Activated CD4-positive, alpha-beta T cell treated with anti-CD3 and anti-CD28 coated beads for 36 hours (primary cell): Measurements from ENCODE around the gene PPARG. TPM values are rescaled to one million over a fixed set of nuclear protein-coding genes. Genes with fewer than 3 reads are reported as not detected.

ENCODE experiments used
- ATAC-seq: fragments of 200-7000 bp; cut with Tn5 transposase; one replicate; pipeline ENCODE4 v1.10.0; 2021; ENCODE audit warnings: mild to moderate bottlenecking, moderate library complexity
- CTCF ChIA-PET: fragments of 350-600 bp; sonication (Branson Sonifier 250); formaldehyde crosslinking; loops from one replicate; lab custom pipeline; 2021; ENCODE audit warnings: antibody characterized with exemption; lab: Charles Lee
- POLR2A ChIA-PET: fragments of 350-600 bp; sonication (Branson Sonifier 250); formaldehyde crosslinking; loops from one replicate; lab custom pipeline; 2021; ENCODE audit warnings: antibody characterized with exemption, inconsistent platforms; lab: Charles Lee
- DNase-seq: peaks from one replicate; pipeline ENCODE4 v3.0.0-alpha.2; 2020
- H3K27ac Mint-ChIP-seq: one replicate; pipeline ENCODE4 v1.8.0; 2021; ENCODE audit warnings: mixed read lengths
- H3K27me3 Mint-ChIP-seq: one replicate; pipeline ENCODE4 v1.8.0; 2021; ENCODE audit warnings: mixed read lengths
- H3K36me3 Mint-ChIP-seq: one replicate; pipeline ENCODE4 v1.8.0; 2021; ENCODE audit warnings: low read depth, mixed read lengths
- H3K4me1 Mint-ChIP-seq: one replicate; pipeline ENCODE4 v1.8.0; 2021; ENCODE audit warnings: mixed read lengths
- H3K4me3 Mint-ChIP-seq: one replicate; pipeline ENCODE4 v1.8.0; 2021; ENCODE audit warnings: mild to moderate bottlenecking, moderate library complexity, mixed read lengths
- H3K9me3 Mint-ChIP-seq: one replicate; pipeline ENCODE4 v1.8.0; 2021; ENCODE audit warnings: low read depth, mixed read lengths
- intact Hi-C, 2 experiments: fragments of 100-400 bp; cut with DNase I in 1 of 2; cut with micrococcal nuclease in 1 of 2; formaldehyde crosslinking; loops; one replicate each; pipeline versions ENCODE4 v1.14.2 to v1.15.1; 2022 to 2024; cut with DNase I, micrococcal nuclease
- total RNA-seq, 2 experiments: library from RNA; stranded (reverse); gene quantifications; one replicate each; pipeline ENCODE4 v1.2.3, GENCODE V29; 2021

Gene PPARG
- total RNA-seq, 2 experiments from 2014 or later: 1.1 TPM

DNA sequence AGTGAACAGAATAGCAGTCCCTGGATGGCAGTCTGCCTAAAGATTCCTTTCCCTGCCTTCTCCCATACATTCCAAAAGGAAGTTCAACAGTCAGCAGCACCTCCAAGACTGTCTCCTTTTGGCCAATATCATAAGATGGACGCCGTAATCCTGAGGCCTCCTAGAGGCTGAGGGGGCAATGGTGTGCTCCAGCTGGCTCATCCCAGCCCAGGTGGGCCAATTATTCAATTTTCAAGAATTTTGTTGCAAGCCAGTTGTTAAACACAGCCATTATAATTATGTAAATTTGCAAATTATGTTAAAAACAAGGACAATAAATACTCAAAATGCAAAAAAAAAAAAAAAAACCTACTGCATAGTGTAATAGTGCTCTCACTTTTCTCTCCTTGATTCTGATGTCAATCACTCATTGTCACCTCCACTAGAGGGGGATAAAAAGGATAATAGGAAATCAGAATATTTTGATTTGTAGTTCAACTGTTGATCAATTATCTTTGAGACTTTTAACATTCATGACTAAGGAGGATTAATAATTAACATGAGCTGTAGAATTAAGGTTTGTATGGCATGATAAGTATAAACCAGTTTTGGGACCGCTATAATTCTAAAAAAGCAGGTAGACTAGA, 40.1 kb downstream of the PPARG start:
- H3K36me3 Mint-ChIP-seq: no peaks in the 10 kb centered on the region
- H3K9me3 Mint-ChIP-seq: no peaks in the 10 kb centered on the region
- POLR2A ChIA-PET: no interaction called here
- no peak for ATAC-seq
- CTCF ChIA-PET: interaction anchor here (0.7 kb wide), 1 partner anchor 29 kb away, joined by 5 read pairs; no protein-coding TSS in a partner anchor
- no peak for DNase-seq
- peaks cover 9% of the 10 kb centered on the region for H3K27me3 Mint-ChIP-seq
- H3K27ac Mint-ChIP-seq: no peak overlapping the region
- no peak overlapping the region for H3K4me3 Mint-ChIP-seq
- H3K4me1 Mint-ChIP-seq: peaks cover 2% of the 10 kb centered on the region
- intact Hi-C loops: loop anchor here in 1 of 2 experiments (5.0 kb wide), 1 partner anchor 192 kb away; no protein-coding TSS in a partner anchor

DNA sequence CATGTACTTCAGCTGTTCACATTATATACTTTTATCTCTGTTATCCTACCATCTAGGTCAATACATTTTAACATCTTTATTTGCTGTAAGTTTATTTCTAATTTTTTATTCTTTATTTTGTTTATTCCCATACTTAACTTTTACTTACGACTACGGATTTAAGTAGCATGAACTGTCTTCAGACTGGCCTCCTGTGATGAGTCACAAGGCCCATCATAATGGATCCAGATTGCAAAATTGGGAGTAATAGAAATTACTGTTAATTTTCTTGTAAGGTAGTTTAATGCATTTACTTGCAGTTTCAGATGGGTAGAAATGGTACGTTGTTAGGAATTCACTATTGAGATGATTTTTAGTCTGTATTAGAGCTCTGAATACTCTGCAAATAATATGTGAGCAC, 45.9 kb downstream of the PPARG start:
- ATAC-seq: no peak
- CTCF ChIA-PET: no interaction called here
- no peaks in the 10 kb centered on the region for H3K9me3 Mint-ChIP-seq

DNA sequence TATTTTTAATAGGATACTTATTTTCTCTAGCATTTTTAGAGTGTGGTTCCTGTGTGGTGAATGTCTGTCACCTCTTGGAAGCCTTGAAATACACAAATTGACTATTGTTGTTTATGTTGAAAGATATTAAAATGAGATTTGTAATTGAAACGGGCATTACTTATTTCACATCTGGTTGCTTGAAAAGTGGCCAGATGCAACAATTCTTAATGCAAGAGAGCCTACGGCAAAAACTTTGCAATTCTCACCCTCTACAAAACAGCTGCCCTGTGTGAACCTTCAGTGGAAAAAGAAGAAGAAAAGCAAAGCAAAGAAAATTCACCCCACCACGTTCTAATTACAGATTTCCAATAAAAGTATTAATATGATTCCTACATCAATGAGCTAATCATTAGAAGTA, 46.6 kb downstream of the PPARG start:
- no peak for ATAC-seq
- H3K36me3 Mint-ChIP-seq: no peaks in the 10 kb centered on the region
- no peak overlapping the region for H3K4me3 Mint-ChIP-seq
- peaks cover 19% of the 10 kb centered on the region for H3K4me1 Mint-ChIP-seq
- ChIA-PET POLR2A (no interaction called here), CTCF (no interaction called here)
- no peak for DNase-seq
- intact Hi-C loops: no loop called here
- H3K27ac Mint-ChIP-seq: no peak overlapping the region
- H3K27me3 Mint-ChIP-seq: peaks cover 2% of the 10 kb centered on the region
- H3K9me3 Mint-ChIP-seq: no peaks in the 10 kb centered on the region

More for the DNA sequence above, 45.9 kb downstream of the PPARG start:
- Mint-ChIP-seq H3K27me3 (peaks cover 3% of the 10 kb centered on the region), H3K4me3 (no peak overlapping the region), H3K4me1 (peaks cover 19% of the 10 kb centered on the region), H3K27ac (no peak overlapping the region), H3K36me3 (no peaks in the 10 kb centered on the region)
- POLR2A ChIA-PET: no interaction called here
- intact Hi-C loops: no loop called here
- DNase-seq: no peak

DNA sequence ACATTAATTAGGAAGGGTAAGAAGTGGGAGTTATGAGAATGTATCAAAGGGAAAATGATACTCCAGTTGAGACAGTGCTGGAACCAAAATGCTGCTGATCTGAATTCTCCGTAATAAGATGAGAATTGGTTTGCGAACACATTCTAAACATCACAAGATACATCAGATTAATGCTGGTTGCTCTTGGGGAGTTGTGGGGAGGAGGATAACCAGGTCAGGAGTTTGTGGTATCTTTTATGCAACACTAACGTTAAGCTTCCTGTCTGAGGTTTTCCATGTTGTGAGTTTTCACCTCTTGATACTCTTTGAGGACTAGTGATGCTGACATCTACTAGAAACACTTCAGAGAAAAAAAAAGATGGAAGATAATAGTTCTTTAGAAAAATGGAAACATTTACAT, 47.2 kb downstream of the PPARG start:
- ChIA-PET POLR2A (no interaction called here), CTCF (interaction anchor here (0.7 to 0.9 kb wide), 3 partner anchors 9 to 127 kb away, joined by 3 to 4 read pairs (median 3); no protein-coding TSS in a partner anchor)
- Mint-ChIP-seq H3K4me3 (no peak overlapping the region), H3K27me3 (no peaks in the 10 kb centered on the region), H3K4me1 (peaks cover 19% of the 10 kb centered on the region), H3K9me3 (no peaks in the 10 kb centered on the region), H3K27ac (no peak overlapping the region), H3K36me3 (no peaks in the 10 kb centered on the region)
- DNase-seq (no peak), ATAC-seq (peak; percentile 49)
- intact Hi-C loops: no loop called here

DNA sequence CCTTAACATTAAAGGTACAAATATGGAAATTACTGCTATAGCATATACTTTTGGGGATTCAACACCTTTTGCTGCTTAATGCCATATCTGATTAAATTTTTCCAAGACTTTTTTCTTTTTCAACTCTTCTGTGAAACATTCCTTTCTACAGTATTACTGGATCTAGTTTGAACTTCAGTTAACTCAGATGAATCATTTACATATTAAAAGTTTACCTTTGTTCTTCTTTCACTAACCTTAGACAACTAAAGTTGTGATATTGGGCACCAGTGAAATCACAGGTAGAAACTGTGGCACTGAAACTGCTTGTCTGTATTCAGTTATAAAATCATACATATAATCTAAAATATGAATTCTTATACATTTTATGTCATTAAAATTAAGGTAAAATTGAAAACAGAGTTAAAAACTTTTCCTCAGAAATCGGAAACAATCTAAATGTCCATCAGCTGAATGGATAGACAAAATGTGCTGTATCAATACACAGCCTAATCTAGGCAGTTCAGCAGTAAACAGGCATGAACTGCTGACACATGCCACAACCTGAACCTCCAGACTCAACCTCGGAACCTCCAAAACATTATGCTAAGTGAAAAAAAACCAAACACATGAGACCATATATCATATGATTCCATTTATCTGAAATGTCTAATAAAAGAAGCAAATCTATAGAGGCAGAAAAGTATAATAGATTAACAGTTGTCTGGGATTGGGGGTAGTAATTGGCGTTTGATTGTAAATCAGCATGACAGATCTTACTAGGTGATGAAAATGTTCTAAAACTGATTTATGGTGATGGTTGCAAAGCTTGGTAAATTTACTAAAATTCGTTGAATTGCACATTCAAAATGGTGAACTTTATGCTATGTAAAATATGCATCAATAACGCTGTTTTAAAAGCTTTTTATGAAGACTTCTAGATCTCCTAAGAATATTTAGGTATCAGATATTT, 50.0 kb downstream of the PPARG start:
- Mint-ChIP-seq H3K27ac (no peak overlapping the region), H3K4me3 (no peak overlapping the region), H3K27me3 (peaks cover 4% of the 10 kb centered on the region), H3K4me1 (peaks cover 19% of the 10 kb centered on the region), H3K36me3 (no peaks in the 10 kb centered on the region), H3K9me3 (no peaks in the 10 kb centered on the region)
- ATAC-seq (no peak), DNase-seq (no peak)
- CTCF ChIA-PET: interaction anchor here (1.0 to 1.2 kb wide), 3 partner anchors 14 to 448 kb away, joined by 3 to 4 read pairs (median 3); no protein-coding TSS in a partner anchor
- POLR2A ChIA-PET: no interaction called here
- intact Hi-C loops: no loop called here

DNA sequence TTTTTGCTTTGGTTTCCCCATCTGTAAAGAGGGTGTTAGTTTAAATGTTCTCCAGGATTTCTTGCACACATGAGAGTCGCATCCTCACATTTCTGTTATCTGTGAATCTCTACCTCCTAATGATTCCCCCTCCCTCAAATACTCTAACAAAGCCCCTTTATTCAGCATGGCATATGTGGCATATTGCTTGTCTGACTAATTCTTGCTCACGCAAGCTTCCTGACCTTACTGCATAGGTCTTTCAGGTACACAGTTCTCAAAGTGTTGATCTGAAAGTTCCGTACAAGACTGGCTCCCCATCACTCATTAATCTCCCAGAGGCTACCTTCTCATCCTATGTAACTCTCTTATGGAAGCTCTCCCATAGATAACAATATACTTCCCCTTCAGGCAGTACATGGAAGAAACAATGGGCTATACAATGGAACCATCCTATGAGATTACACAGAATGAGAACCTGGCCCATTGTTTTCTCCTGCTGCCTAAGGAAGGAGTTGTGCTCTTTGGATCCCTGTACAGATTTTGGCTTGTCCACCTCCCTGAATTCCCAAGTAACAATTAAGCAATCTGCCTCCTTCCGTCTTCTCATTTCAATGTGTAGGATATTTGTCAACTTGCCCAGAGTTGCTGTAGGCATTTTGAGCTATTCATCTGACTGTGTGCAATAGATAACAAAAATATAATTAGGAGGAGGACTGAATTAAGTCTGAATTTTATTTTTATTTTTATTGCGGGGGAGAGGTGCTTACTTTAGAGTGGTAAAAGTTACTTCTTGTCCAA, 51.0 kb downstream of the PPARG start:
- Mint-ChIP-seq H3K4me1 (peaks cover 20% of the 10 kb centered on the region), H3K9me3 (no peaks in the 10 kb centered on the region), H3K4me3 (no peak overlapping the region), H3K27me3 (peaks cover 4% of the 10 kb centered on the region), H3K36me3 (no peaks in the 10 kb centered on the region), H3K27ac (no peak overlapping the region)
- DNase-seq: no peak
- POLR2A ChIA-PET: no interaction called here
- no peak for ATAC-seq
- CTCF ChIA-PET: interaction anchor here (0.8 kb wide), 1 partner anchor 197 kb away, joined by 3 read pairs; no protein-coding TSS in a partner anchor
- intact Hi-C loops: no loop called here

DNA sequence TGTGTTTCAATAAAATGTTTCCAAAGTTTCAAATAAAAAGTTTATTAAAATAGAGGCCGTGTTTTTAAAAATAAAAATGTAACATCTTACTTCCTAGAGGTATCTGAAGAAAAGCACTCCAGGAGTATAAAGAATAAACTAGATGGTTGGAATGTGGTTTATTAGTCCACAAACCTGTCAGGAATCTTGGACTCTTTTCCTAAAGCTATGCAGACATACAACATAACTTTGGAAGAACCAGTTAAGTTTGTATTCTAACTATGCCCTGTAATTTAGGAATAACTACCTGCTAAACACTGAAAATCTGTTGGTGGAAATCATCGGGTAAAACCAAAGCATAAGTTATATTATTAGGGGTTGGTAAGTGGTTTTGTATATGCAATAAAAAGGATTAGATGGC, 51.6 kb downstream of the PPARG start:
- CTCF ChIA-PET: interaction anchor here (0.8 kb wide), 1 partner anchor 198 kb away, joined by 3 read pairs; no protein-coding TSS in a partner anchor
- H3K9me3 Mint-ChIP-seq: no peaks in the 10 kb centered on the region
- peaks cover 4% of the 10 kb centered on the region for H3K27me3 Mint-ChIP-seq
- H3K4me3 Mint-ChIP-seq: no peak overlapping the region
- DNase-seq (no peak), ATAC-seq (no peak)
- intact Hi-C loops: no loop called here
- POLR2A ChIA-PET: no interaction called here
- H3K36me3 Mint-ChIP-seq: no peaks in the 10 kb centered on the region
- peaks cover 24% of the 10 kb centered on the region for H3K4me1 Mint-ChIP-seq
- H3K27ac Mint-ChIP-seq: no peak overlapping the region

DNA sequence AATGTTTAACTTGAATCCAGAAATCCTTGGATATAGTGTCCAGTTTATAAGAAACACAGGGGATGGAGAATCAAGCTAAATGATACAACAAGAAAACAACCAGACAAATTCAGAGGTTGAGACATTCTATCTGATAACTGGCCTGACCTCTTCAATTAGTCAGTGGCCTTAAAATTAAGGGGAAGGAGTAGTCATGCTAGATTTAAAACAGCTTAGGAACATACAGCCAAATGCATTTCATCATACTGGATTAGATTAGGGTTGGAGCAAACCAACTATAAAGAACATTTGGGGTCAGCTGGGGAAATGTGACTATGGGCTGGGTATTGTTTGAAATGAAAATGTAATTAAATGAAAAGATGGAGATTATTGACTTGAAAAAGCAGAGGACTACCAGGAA, 53.3 kb downstream of the PPARG start:
- CTCF ChIA-PET: interaction anchor here (0.5 kb wide), 1 partner anchor 310 kb away, joined by 3 read pairs; no protein-coding TSS in a partner anchor

DNA sequence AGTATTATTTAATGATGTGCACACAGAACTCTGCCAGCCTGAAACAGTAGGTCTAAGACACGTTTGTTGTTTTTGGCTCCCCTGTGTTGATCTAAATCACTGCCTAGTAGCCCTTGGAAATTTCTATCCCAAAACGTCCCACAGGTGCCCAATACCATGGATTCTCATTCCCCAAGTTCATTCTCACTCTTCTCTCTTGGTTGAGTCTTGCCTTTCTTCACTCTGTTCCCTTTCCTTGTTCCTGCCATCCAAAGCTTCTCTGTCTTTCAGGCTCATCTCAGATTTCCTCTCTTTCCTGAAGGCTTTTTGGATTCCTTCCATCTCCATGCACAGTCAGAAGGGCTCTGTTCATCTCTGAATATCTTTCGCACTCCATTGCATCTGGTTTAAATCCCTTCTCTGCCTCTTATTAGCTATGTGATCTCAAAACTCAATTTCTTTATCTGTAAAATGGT, 54.2 kb downstream of the PPARG start:
- Mint-ChIP-seq H3K9me3 (no peaks in the 10 kb centered on the region), H3K4me1 (peaks cover 14% of the 10 kb centered on the region), H3K27me3 (peaks cover 11% of the 10 kb centered on the region), H3K36me3 (no peaks in the 10 kb centered on the region), H3K27ac (no peak overlapping the region), H3K4me3 (no peak overlapping the region)
- intact Hi-C loops: no loop called here
- DNase-seq (no peak), ATAC-seq (no peak)
- CTCF ChIA-PET: no interaction called here
- POLR2A ChIA-PET: no interaction called here

More for the DNA sequence above, 53.3 kb downstream of the PPARG start:
- POLR2A ChIA-PET: no interaction called here
- Mint-ChIP-seq H3K36me3 (no peaks in the 10 kb centered on the region), H3K9me3 (no peaks in the 10 kb centered on the region), H3K4me1 (peaks cover 15% of the 10 kb centered on the region), H3K4me3 (no peak overlapping the region), H3K27me3 (peaks cover 5% of the 10 kb centered on the region), H3K27ac (no peak overlapping the region)
- no peak for ATAC-seq
- intact Hi-C loops: no loop called here
- no peak for DNase-seq

DNA sequence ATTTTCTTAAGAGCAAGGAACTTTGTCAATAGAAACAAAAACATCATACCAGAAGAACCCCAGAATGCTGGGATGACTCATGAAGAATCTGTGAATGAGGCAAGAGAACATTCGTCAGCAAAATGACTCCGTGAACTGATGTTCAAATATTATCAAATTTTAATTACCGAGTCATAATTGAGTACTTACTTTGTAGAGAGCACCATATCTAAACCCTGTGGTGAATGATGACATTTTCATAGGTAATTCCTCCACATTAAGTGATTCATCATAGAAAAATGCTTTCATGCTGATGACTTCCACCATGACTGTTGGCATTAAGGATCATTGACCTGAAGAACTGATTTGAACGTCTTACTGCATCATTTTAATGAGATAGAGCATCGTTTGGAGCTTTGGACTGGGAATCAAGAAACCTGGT, 56.3 kb downstream of the PPARG start:
- H3K9me3 Mint-ChIP-seq: no peaks in the 10 kb centered on the region
- H3K27me3 Mint-ChIP-seq: peaks cover 17% of the 10 kb centered on the region
- POLR2A ChIA-PET: interaction anchor here (0.5 to 0.6 kb wide), 2 partner anchors 533 to 568 kb away, joined by 3 to 4 read pairs; no protein-coding TSS in a partner anchor
- CTCF ChIA-PET: interaction anchor here (0.6 to 1.6 kb wide), 3 partner anchors 9 to 150 kb away, joined by 3 to 5 read pairs (median 3); no protein-coding TSS in a partner anchor
- H3K27ac Mint-ChIP-seq: no peak overlapping the region
- H3K4me1 Mint-ChIP-seq: peaks cover 14% of the 10 kb centered on the region
- DNase-seq (no peak), ATAC-seq (peak; percentile 59)
- no peak overlapping the region for H3K4me3 Mint-ChIP-seq
- intact Hi-C loops: loop anchor here in 1 of 2 experiments (5.0 kb wide), 1 partner anchor 77 kb away; no protein-coding TSS in a partner anchor
- no peaks in the 10 kb centered on the region for H3K36me3 Mint-ChIP-seq
